Tibial artery (tissue), 4 donors: ENCODE data around the gene OPCML.

Experiments used
- DNase-seq, 2 donors: peaks; one replicate each; pipeline ENCODE4 v3.0.0-alpha.2; 2019
- H3K27ac ChIP-seq, 2 donors: fragments of 200-600 bp; sonication (generic) in 1 of 2; 1 replicate in 1 of 2; 2 replicates in 1 of 2; pipeline ENCODE4 v1.5.1; 2018 to 2019; ENCODE audit warnings: mild to moderate bottlenecking in 1 of 2
- H3K27me3 ChIP-seq, 2 donors: fragments of 200-600 bp; sonication (generic) in 1 of 2; one replicate each; pipeline versions ENCODE4 v1.5.1 to v1.6.0; 2016 to 2019
- H3K36me3 ChIP-seq, 3 donors: fragments of 200-600 bp; sonication (generic) in 2 of 3; one replicate each; pipeline ENCODE4 v1.5.1; 2016 to 2019; ENCODE audit warnings: mild to moderate bottlenecking in 2 of 3
- H3K4me1 ChIP-seq, 4 donors: fragments of 200-600 bp; sonication (generic) in 2 of 4; 1 replicate in 3 of 4; 2 replicates in 1 of 4; pipeline ENCODE4 v1.5.1; 2016 to 2019
- H3K4me3 ChIP-seq, 2 donors: fragments of 200-600 bp; sonication (generic) in 1 of 2; 1 replicate in 1 of 2; 2 replicates in 1 of 2; pipeline ENCODE4 v1.5.1; 2018 to 2019; ENCODE audit warnings: mild to moderate bottlenecking in 2 of 2
- H3K9me3 ChIP-seq, 3 donors: fragments of 200-600 bp; sonication (generic) in 1 of 3; one replicate each; pipeline ENCODE4 v1.5.1; 2016 to 2019
- intact Hi-C: fragments of 100-400 bp; cut with DNase I; formaldehyde crosslinking; loops from one replicate; pipeline ENCODE4 v1.15.0; 2023; ENCODE audit warnings: low total_unique reads
- TF ChIP-seq, protein P1 (sequence below), 2 experiments: fragments of 200-600 bp in 1 of 2; fragments of 450-650 bp in 1 of 2; IDR thresholded peaks; one replicate each; pipeline ENCODE4 v1.5.1; 2017 to 2019; ENCODE audit warnings: antibody characterized with exemption in 2 of 2, mild to moderate bottlenecking in 1 of 2, moderate library complexity in 1 of 2

Gene OPCML

DNA sequence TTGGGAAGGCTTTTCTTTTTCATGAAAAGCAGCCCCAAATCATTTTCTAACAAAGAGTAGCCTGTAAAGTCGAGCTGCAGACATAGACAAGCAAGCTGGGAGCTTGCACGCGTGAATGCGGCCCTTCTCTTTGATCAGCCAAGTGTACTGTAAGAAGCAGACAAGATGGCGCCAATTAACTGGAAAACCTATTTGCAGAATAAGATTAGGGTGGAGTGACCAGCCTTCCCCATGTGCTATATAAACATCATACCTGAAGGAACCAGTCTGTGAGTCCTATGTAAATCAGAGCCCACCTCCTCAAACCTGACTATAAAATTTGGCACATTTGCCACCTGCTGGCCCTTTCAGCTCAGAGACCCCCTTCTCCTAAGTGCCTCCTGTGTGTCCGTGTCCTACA lies 982.7 kb downstream of the OPCML start:
- no peaks in the 10 kb centered on the region for H3K9me3 ChIP-seq
- intact Hi-C loops = no loop called here
- no peaks in the 10 kb centered on the region for H3K36me3 ChIP-seq
- TF ChIP-seq, protein P1, sequence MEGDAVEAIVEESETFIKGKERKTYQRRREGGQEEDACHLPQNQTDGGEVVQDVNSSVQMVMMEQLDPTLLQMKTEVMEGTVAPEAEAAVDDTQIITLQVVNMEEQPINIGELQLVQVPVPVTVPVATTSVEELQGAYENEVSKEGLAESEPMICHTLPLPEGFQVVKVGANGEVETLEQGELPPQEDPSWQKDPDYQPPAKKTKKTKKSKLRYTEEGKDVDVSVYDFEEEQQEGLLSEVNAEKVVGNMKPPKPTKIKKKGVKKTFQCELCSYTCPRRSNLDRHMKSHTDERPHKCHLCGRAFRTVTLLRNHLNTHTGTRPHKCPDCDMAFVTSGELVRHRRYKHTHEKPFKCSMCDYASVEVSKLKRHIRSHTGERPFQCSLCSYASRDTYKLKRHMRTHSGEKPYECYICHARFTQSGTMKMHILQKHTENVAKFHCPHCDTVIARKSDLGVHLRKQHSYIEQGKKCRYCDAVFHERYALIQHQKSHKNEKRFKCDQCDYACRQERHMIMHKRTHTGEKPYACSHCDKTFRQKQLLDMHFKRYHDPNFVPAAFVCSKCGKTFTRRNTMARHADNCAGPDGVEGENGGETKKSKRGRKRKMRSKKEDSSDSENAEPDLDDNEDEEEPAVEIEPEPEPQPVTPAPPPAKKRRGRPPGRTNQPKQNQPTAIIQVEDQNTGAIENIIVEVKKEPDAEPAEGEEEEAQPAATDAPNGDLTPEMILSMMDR (IDR thresholded peaks at IDR 0.05) = no peak
- H3K4me3 ChIP-seq = no peak overlapping the region
- DNase-seq = no peak
- H3K27ac ChIP-seq = no peak overlapping the region
- H3K4me1 ChIP-seq = no peaks in the 10 kb centered on the region
- H3K27me3 ChIP-seq = no peaks in the 10 kb centered on the region

DNA sequence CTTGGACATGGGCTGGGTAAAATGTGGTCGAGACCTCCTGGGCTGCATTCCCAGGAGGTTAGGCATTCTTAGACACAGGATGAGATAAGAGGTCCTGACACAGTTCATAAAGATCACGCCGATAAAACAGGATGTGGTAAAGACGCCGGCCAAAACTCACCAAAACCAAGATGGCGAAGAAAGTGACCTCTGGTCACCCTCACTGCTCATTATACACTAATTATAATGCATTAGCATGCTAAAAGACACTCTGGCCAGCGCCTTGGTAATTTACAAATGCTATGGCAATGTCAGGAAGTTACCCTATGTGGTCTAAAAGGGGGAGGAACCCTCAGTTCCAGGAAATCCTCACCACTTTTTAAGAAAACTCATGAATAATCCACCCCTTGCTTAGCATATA lies 983.3 kb downstream of the OPCML start:
- Histone ChIP-seq H3K27ac (no peak overlapping the region), H3K4me3 (no peak overlapping the region), H3K9me3 (no peaks in the 10 kb centered on the region), H3K4me1 (no peaks in the 10 kb centered on the region), H3K27me3 (no peaks in the 10 kb centered on the region), H3K36me3 (no peaks in the 10 kb centered on the region)
- intact Hi-C loops = no loop called here
- TF ChIP-seq, protein P1 (IDR thresholded peaks at IDR 0.05) = no peak
- DNase-seq = no peak

DNA sequence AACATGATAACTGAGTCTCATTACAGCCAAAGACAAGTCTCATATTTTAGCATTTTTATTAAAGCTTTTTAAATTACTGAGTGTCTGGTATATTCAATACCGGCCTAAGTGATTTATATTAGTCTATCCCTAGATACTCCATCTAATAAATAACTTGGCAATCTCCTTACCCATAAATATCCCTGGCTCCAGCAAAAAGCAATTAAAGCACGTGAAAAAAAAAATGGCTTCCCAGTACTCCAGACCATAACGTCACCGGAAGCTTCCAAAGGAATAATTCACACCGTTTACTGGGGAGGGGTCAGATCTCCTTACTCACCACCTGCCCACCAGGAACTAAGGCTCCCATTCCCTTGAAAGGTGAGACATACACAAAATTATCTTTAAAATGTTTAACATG lies 988.3 kb downstream of the OPCML start:
- no peaks in the 10 kb centered on the region for H3K9me3 ChIP-seq
- H3K4me1 ChIP-seq = no peaks in the 10 kb centered on the region
- H3K27ac ChIP-seq = no peak overlapping the region
- no peaks in the 10 kb centered on the region for H3K27me3 ChIP-seq
- intact Hi-C loops = no loop called here
- TF ChIP-seq, protein P1 (IDR thresholded peaks at IDR 0.05) = no peak
- no peak overlapping the region for H3K4me3 ChIP-seq
- H3K36me3 ChIP-seq = no peaks in the 10 kb centered on the region
- no peak for DNase-seq

DNA sequence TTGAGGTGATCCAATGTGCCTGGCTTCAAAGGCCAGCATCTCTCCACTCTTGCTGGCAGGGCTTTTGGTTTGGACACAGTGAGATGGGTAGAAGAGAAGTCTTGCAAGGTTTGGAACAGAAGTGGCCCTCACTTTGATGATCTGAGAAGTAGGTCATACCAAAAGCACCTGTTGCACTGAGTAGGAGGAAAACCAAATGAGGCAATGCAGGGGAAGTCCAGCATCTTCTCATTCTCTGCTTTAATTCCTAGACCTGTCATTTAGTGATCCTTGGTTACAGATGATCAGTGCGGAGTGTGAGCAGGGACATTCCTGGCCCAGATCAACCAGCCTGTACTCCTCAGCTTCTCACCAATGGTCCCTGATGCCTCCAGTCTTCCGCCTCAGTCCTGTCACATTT lies 990.5 kb downstream of the OPCML start:
- TF ChIP-seq, protein P1 (IDR thresholded peaks at IDR 0.05) = no peak
- DNase-seq = no peak
- Histone ChIP-seq H3K27ac (no peak overlapping the region), H3K9me3 (no peaks in the 10 kb centered on the region), H3K27me3 (no peaks in the 10 kb centered on the region), H3K4me3 (no peak overlapping the region), H3K36me3 (no peaks in the 10 kb centered on the region), H3K4me1 (no peaks in the 10 kb centered on the region)
- intact Hi-C loops = no loop called here

DNA sequence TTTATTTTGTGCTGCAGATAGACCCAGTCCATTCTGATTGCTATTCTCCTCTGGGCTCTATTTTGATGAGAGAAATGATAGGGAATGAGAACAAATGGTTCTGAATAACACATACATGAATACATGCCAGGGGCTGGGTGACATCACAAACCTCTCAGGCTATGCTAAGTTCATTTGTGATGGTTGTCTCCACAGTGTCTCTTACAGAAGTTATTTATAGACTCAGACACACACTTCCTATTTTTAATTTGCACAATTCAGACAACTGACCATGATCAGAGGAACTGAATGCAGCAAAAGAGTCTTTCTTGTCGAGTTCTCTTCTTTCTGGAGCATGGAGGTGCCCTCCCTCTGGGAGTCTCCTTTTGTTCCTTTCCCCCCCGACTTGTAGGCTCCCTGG lies 991.7 kb downstream of the OPCML start:
- H3K27me3 ChIP-seq = no peaks in the 10 kb centered on the region
- intact Hi-C loops = no loop called here
- no peaks in the 10 kb centered on the region for H3K36me3 ChIP-seq
- H3K4me1 ChIP-seq = no peaks in the 10 kb centered on the region
- no peak overlapping the region for H3K27ac ChIP-seq
- TF ChIP-seq, protein P1 (IDR thresholded peaks at IDR 0.05) = no peak
- no peaks in the 10 kb centered on the region for H3K9me3 ChIP-seq
- H3K4me3 ChIP-seq = no peak overlapping the region
- DNase-seq = no peak
